Heart left ventricle (tissue), 16 donors: ENCODE data around the gene ZNF423. TPM values are rescaled to one million over a fixed set of nuclear protein-coding genes. Genes with fewer than 3 reads are reported as not detected.

Experiments used
- ATAC-seq, 4 donors: fragments of 200-7000 bp; cut with Tn5 transposase; one replicate each; pipeline ENCODE4 v1.9.1; 2020 to 2022; ENCODE audit warnings: moderate library complexity in 4 of 4, mild to moderate bottlenecking in 3 of 4, moderate number of reproducible peaks in 1 of 4
- DNase-seq, 5 donors: peaks; one replicate each; pipeline ENCODE4 v3.0.0-alpha.2; 2020
- H3K27ac ChIP-seq, 12 donors: fragments of 200-600 bp; sonication (generic) in 4 of 12; one replicate each; pipeline versions ENCODE4 v1.5.0 to v1.8.0; 2016 to 2022; ENCODE audit warnings: mild to moderate bottlenecking in 2 of 12
- H3K27me3 ChIP-seq, 9 donors: fragments of 200-600 bp; sonication (generic) in 2 of 9; one replicate each; pipeline versions ENCODE4 v1.5.1 to v1.8.0; 2016 to 2022; ENCODE audit warnings: mild to moderate bottlenecking in 3 of 9
- H3K36me3 ChIP-seq, 9 donors: fragments of 200-600 bp; sonication (generic) in 2 of 9; one replicate each; pipeline versions ENCODE4 v1.5.0 to v1.8.0; 2018 to 2022; ENCODE audit warnings: mild to moderate bottlenecking in 2 of 9
- H3K4me1 ChIP-seq, 12 donors: fragments of 200-600 bp; sonication (generic) in 4 of 12; one replicate each; pipeline versions ENCODE4 v1.5.0 to v1.8.0; 2016 to 2022; ENCODE audit warnings: mild to moderate bottlenecking in 3 of 12
- H3K4me3 ChIP-seq, 12 donors: fragments of 200-600 bp; sonication (generic) in 4 of 12; one replicate each; pipeline versions ENCODE4 v1.5.0 to v1.8.0; 2017 to 2022; ENCODE audit warnings: mild to moderate bottlenecking in 9 of 12, moderate library complexity in 4 of 12
- H3K9me3 ChIP-seq, 12 donors: fragments of 200-600 bp; sonication (generic) in 4 of 12; one replicate each; pipeline versions ENCODE4 v1.5.0 to v1.8.0; 2016 to 2022; ENCODE audit warnings: mild to moderate bottlenecking in 1 of 12
- POLR2A ChIP-seq, 2 donors: fragments of 450-650 bp; IDR thresholded peaks; one replicate each; pipeline ENCODE4 v1.6.1; 2017; ENCODE audit warnings: antibody characterized with exemption in 2 of 2, mild to moderate bottlenecking in 2 of 2, moderate library complexity in 2 of 2
- WGBS, 4 donors: extraction: QIAGEN DNeasy Blood & Tissue Kit in 2 of 4; methylation state at CpG; one replicate each; pipeline versions ENCODE4 v1.1.5 to v1.1.7; 2013 to 2018; 5-methylcytosine and 5-hydroxymethylcytosine counted together
- intact Hi-C, 10 donors: fragments of 100-400 bp; cut with DNase I; formaldehyde crosslinking; loops; one replicate each; pipeline versions ENCODE4 v1.11.1 to v1.14.2; 2022
- polyA plus RNA-seq, 2 donors: library from polyadenylated mRNA; stranded (reverse); fragments of 200-250 nt; gene quantifications; one replicate each; pipeline ENCODE4 v1.2.3, GENCODE V29; 2013
- total RNA-seq, 9 donors: library from RNA; depleted of rRNA in 2 of 9; stranded (reverse); fragments of >200 nt in 2 of 9; fragmentation: NEBNext Ultra II Directional in 3 of 9; extraction: Animal tissue kit (Norgen Biotek cat#: 25700) in 3 of 9; gene quantifications; one replicate each; pipeline versions ENCODE4 v1.1.0 to v1.2.4, GENCODE V29; 2016 to 2023
- TF ChIP-seq, protein P1 (sequence below), 12 donors: fragments of 200-600 bp; sonication (generic) in 4 of 12; IDR thresholded peaks; one replicate each; pipeline versions ENCODE4 v1.5.0 to v1.8.0; 2018 to 2022; ENCODE audit warnings: antibody characterized with exemption in 12 of 12, mild to moderate bottlenecking in 5 of 12
- donor health status: ischemic (EF 13 %, LVEDD 7.1; RV severe dilation, severe dysfunction).
- donor health status: healthy with polysubstance abuse.
- donor health status: DM: no; HTN: yes; CAD: no.
- donor health status: DM: no; HTN: no; CAD: no.
- donor health status: ischemic (EF 25% LVEDD 6.9; RV normal size, moderate dysfunction).
- donor health status: ischemic (EF 25% LVEDD 5.7; RV mildly dilated, moderate dysfunction).
- donor health status: healthy.
- donor health status: DM: yes; HTN: yes; CAD: no.
- donor health status: ischemic (EF 35%, LVEDD 5.7; RV mildly dilated, moderate dysfunction).
- donor health status: nonischemic (EF 11% LVEDD 7.7; RV severe dilation, severe dysfunction).
- donor health status: DM: yes; HTN: yes; CAD: no.
- donor health status: PGD.
- donor health status: ischemic (EF 29% LVEDD 5.4; RV normal size, mild dysfunction).
- donor health status: nonischemic (EF 23%, LVEDD 6.1; RV moderate dilation, normal function).

Gene ZNF423
- total and polyA plus RNA-seq, 11 donors, result 1.8 to 10.4 (median 5.7) TPM

DNA sequence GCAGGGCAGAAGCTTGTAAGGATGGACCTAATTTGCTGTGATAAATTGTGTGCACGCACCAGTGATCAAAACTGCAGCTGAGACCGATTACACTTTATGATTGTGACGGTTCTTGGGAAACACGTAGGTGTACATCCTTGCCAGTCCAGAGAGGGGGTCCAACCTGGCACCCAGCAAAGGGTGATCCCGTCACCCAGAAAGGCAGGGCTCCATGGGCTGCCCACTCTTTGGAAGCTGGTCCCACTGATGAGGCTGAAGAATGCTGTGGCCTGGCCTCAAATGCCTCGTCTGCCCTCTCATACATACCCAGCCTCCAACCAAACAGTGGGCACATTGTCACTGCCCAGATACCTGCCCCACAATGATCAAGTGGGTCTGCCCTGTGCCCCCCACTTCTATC lies 350.4 kb downstream of the ZNF423 start:
- no peak overlapping the region for H3K27ac ChIP-seq
- intact Hi-C loops, result no loop called here
- 84 to 96% (median 87%) methylated on average over 3 to 6 of the region's 6 CpGs for WGBS, 4 donors
- TF ChIP-seq, protein P1, sequence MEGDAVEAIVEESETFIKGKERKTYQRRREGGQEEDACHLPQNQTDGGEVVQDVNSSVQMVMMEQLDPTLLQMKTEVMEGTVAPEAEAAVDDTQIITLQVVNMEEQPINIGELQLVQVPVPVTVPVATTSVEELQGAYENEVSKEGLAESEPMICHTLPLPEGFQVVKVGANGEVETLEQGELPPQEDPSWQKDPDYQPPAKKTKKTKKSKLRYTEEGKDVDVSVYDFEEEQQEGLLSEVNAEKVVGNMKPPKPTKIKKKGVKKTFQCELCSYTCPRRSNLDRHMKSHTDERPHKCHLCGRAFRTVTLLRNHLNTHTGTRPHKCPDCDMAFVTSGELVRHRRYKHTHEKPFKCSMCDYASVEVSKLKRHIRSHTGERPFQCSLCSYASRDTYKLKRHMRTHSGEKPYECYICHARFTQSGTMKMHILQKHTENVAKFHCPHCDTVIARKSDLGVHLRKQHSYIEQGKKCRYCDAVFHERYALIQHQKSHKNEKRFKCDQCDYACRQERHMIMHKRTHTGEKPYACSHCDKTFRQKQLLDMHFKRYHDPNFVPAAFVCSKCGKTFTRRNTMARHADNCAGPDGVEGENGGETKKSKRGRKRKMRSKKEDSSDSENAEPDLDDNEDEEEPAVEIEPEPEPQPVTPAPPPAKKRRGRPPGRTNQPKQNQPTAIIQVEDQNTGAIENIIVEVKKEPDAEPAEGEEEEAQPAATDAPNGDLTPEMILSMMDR (IDR thresholded peaks at IDR 0.05), result no peak
- no peak for TF ChIP-seq POLR2A (IDR thresholded peaks at IDR 0.05)
- no peaks in the 10 kb centered on the region for H3K36me3 ChIP-seq
- no peak for ATAC-seq
- H3K9me3 ChIP-seq, result no peaks in the 10 kb centered on the region
- H3K4me3 ChIP-seq, result no peak overlapping the region
- DNase-seq, result no peak
- no peaks in the 10 kb centered on the region for H3K4me1 ChIP-seq
- H3K27me3 ChIP-seq, result no peaks in the 10 kb centered on the region

DNA sequence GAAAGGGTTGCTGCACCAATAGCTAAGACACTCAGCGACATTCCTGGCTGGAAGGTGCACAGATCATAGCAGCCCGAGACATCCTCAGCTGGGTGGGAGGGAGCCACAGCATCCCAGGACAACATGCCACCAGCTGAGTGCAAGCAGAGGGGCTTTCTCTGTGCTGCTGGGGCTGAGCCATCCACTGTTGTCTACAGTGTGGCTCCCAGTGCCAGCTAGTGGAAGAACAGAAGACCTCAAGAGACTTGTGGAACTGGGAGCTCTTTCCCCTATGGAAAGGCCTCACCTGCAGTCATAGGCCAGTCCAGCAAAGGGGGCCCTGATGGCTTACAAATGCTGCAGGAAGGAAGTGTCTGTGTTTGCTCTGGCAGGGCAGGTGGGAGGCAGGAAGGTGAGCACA lies 351.3 kb downstream of the ZNF423 start:
- no peaks in the 10 kb centered on the region for H3K4me1 ChIP-seq

DNA sequence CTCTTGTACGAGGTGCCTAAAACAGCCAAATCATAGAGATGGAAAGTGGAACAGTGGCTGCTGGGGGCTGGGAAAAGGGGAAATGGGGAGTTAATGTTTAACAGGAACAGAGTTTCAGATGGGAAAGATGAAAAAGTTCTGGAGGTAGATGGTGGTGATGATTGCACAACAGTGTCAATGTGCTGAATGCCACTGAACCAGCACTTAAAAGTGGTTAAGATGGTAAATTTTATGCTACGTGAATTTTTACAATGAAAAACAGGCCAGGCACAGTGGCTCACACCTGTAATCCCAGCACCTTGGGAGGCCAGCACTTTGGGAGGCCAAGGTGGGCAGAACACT lies 351.9 kb downstream of the ZNF423 start:
- Histone ChIP-seq H3K36me3 (no peaks in the 10 kb centered on the region), H3K4me3 (no peak overlapping the region), H3K4me1 (no peaks in the 10 kb centered on the region), H3K9me3 (no peaks in the 10 kb centered on the region), H3K27ac (no peak overlapping the region), H3K27me3 (no peaks in the 10 kb centered on the region)
- ATAC-seq (no peak), DNase-seq (no peak)
- TF ChIP-seq POLR2A (IDR thresholded peaks at IDR 0.05), result no peak
- TF ChIP-seq, protein P1 (IDR thresholded peaks at IDR 0.05), result no peak
- intact Hi-C loops, result no loop called here
- WGBS, 4 donors, result 87 to 93% (median 89%) methylated on average over 2 of the region's 2 CpGs

More for the DNA sequence above, 351.3 kb downstream of the ZNF423 start:
- no peak for DNase-seq
- Histone ChIP-seq H3K27ac (no peak overlapping the region), H3K4me3 (no peak overlapping the region), H3K27me3 (no peaks in the 10 kb centered on the region), H3K9me3 (no peaks in the 10 kb centered on the region), H3K36me3 (no peaks in the 10 kb centered on the region)
- no peak for ATAC-seq
- 82 to 99% (median 89%) methylated on average over 2 of the region's 2 CpGs for WGBS, 4 donors
- intact Hi-C loops, result no loop called here
- TF ChIP-seq POLR2A (IDR thresholded peaks at IDR 0.05), result no peak
- TF ChIP-seq, protein P1 (IDR thresholded peaks at IDR 0.05), result no peak

DNA sequence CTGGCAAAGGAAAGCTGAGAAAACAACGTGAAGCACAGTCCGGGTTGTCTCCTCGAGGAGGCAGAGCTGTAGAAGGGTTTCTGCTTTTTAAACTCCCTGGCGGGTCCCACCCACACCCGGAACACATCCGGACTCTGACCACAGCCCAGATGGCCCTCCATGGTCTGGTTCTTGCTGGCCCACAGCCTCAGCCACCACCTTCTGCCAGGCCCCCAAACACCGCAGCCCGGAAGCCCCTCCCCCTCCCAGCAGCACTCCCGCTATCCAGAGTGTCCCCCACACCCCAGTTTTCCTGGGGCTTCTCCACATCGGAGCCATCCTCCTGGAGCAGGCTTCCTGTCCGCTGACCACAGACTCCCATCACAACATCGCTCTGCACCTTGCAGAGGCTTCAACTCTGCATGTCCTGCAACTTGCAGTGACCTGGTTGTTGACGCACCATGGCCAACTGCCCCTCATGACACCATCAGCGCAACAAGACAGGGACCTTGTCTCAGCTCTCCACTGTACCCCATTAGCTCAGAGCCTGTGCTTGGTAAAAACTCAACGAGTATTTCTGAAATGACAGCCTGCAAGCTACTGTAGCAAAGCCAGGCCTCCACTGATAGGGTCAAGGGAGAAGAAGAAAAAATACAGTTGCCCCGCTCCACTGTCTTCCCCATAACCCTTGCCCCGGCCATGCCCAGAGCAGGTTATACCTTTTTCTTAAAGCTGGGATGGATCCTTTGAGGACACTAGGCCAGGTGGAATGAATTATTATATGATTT lies 352.5 kb downstream of the ZNF423 start:
- no peak for ATAC-seq
- 79 to 88% (median 81%) methylated on average over 14 to 17 of the region's 17 CpGs for WGBS, 4 donors
- DNase-seq, result no peak
- intact Hi-C loops, result no loop called here
- Histone ChIP-seq H3K36me3 (no peaks in the 10 kb centered on the region), H3K27me3 (no peaks in the 10 kb centered on the region), H3K27ac (no peak overlapping the region), H3K4me3 (no peak overlapping the region), H3K4me1 (no peaks in the 10 kb centered on the region), H3K9me3 (no peaks in the 10 kb centered on the region)
- no peak for TF ChIP-seq POLR2A (IDR thresholded peaks at IDR 0.05)
- TF ChIP-seq, protein P1 (IDR thresholded peaks at IDR 0.05), result no peak
